ENCODE results near the gene SCN9A. TPM values are rescaled to one million over a fixed set of nuclear protein-coding genes. Genes with fewer than 3 reads are reported as not detected.
"Not testable (repeated sequence)": the region's sequence is repeated elsewhere in the genome, so short reads cannot be mapped to it uniquely, and the experiment has no call there.

SCN9A gene
- polyA plus RNA-seq, 1 donor from 2014 or later, result not detected

DNA sequence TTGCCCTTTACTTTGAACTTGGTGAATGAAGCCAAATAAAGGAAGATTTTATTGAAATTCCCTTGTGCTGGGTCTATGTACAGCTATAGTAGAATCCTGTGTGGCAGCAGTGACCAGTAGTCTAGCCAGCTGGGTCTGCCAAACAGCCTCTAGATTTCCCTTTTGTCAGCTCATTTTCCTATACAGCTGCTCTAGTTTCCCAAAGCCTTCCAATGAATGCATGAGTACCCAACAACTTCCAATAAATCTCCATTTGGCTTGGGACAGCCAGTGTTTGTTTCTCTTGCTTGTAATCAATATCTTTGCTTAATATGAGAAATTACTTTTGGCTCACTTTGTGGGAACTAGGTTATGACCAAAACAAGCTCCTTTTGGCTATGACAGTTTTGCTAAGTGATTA lies 43.6 kb downstream of the SCN9A start:
- Mint-ChIP-seq H3K4me1 (no peaks in the 10 kb centered on the region), H3K27me3 (no peaks in the 10 kb centered on the region), H3K4me3 (no peak overlapping the region)

DNA sequence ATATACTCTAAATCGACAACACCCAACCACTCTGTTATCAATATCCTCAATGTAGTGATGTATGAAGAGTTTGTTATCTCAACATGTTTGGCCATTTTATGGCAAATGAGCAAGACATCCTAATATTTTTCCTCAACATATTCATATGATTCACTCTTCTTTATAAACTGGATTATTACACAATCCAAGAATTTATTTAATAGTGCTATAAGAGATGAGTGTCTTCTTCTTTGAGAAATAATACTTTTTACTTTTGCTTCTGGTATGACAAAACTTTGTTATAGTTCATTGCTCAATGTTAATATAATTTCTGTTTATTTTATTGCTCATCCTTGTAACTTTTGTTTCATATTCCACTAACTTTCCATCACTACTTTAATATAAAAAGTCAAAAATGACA lies 44.3 kb downstream of the SCN9A start:
- no peaks in the 10 kb centered on the region for H3K36me3 Mint-ChIP-seq
- H3K27me3 Mint-ChIP-seq, result no peaks in the 10 kb centered on the region
- no peak overlapping the region for H3K4me3 Mint-ChIP-seq
- no peak overlapping the region for H3K27ac Mint-ChIP-seq
- peaks cover 0 to 1% (median 0%) of the 10 kb centered on the region in 3 donors for H3K9me3 Mint-ChIP-seq
- H3K4me1 Mint-ChIP-seq, result no peaks in the 10 kb centered on the region

More for the DNA sequence above, 43.6 kb downstream of the SCN9A start:
- Mint-ChIP-seq H3K9me3 (peaks cover 0 to 1% (median 0%) of the 10 kb centered on the region in 3 donors), H3K36me3 (no peaks in the 10 kb centered on the region), H3K27ac (no peak overlapping the region)

DNA sequence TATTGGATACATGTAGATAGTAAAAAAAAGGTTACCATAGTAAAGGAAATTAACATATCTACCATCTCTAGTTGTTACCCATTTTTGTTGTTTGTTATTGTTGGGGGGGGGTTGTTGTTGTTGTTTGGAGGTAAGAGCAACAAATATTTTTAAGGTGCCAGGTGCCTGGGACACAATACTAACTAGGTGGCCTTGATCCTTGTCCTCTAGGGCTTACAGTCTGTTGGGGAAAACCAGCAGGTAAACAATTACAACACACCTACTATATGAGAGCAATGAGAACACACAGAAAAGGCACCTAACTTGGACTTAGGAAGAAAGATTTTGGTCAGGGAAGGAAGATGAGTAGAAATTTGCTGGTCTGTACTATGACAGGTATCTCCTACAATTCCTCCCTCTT lies 46.3 kb downstream of the SCN9A start:
- Mint-ChIP-seq H3K27ac (no peak overlapping the region), H3K4me1 (no peaks in the 10 kb centered on the region), H3K27me3 (no peaks in the 10 kb centered on the region), H3K4me3 (no peak overlapping the region), H3K36me3 (no peaks in the 10 kb centered on the region), H3K9me3 (peaks cover 0 to 4% (median 0%) of the 10 kb centered on the region in 3 donors)

DNA sequence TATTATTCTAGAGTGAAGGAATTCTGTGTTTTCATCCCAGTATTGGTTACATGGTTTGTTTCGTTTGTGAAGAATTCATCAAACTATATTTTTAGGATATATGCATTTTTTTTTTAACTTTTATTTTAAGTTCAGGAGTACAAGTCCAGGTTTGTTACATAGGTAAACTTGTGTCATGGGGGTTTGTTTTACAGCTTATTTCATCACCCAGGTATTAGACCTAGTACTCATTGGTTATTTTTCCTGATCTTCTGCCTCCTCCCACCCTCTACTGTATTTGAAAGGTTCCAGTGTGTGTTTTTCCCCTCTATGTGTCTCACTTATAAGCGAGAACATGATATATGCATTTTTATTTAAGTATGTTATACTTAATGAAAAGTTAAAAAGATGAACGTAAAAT lies 47.6 kb downstream of the SCN9A start:
- no peak overlapping the region for H3K4me3 Mint-ChIP-seq
- peaks cover 0 to 4% (median 0%) of the 10 kb centered on the region in 3 donors for H3K9me3 Mint-ChIP-seq
- H3K27ac Mint-ChIP-seq, result no peak overlapping the region
- no peaks in the 10 kb centered on the region for H3K27me3 Mint-ChIP-seq
- H3K4me1 Mint-ChIP-seq, result no peaks in the 10 kb centered on the region
- H3K36me3 Mint-ChIP-seq, result no peaks in the 10 kb centered on the region

DNA sequence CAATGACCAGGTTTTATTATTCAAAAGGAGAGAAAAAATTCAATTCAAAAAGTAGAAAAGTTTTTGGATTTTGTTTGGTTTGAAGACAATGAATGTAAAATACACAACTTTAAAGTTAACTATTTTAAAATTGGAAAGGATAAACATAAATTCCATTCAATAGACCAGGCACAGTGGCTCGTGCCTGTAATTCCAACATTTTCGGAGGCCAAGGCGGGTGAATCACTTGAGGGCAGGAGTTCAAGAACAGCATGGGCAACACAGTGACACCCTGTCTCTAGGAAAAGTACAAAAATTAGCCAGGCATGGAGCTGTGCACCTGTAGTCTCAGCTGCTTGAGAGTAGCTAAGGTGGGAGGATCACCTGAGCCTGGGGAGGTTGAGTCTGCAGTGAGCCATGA lies 54.7 kb downstream of the SCN9A start:
- no peaks in the 10 kb centered on the region for H3K4me1 Mint-ChIP-seq
- no peak overlapping the region for H3K27ac Mint-ChIP-seq
- H3K9me3 Mint-ChIP-seq, result peaks cover 0 to 2% (median 0%) of the 10 kb centered on the region in 3 donors
- no peaks in the 10 kb centered on the region for H3K27me3 Mint-ChIP-seq
- no peak overlapping the region for H3K4me3 Mint-ChIP-seq
- no peaks in the 10 kb centered on the region for H3K36me3 Mint-ChIP-seq

DNA sequence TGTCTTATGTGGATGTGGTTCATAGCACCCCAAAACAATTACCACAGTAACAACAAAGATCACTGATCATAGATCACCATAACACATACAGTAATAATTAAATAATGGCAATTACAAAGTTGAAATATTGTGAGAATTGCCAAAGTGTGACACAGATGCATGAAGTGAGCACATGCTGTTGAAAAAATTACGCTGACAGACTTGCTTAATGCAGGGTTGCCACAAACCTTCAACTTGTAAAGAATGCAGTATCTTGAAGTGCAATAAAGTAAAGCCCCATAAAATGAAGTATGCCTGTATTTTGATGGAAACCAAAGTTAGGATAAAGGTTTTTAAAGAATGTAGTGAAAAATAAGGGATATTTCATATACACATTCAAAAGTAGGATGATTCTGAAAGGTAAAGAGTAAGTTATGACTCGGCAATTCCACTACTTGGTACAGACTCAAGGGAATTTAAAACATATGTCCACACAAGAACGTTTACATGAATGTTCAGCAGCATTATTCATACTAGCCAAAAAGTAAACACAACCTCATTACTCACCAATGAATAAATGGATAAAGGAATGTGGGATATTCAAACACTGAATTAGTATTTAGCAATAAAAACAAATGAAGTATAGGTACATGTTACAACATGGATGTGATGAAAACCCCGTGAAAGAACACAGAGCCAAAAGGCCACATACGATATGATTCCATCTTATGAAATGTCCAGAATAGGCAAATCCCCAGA lies 61.6 kb downstream of the SCN9A start:
- H3K27ac Mint-ChIP-seq, result no peak overlapping the region
- H3K36me3 Mint-ChIP-seq, result no peaks in the 10 kb centered on the region

DNA sequence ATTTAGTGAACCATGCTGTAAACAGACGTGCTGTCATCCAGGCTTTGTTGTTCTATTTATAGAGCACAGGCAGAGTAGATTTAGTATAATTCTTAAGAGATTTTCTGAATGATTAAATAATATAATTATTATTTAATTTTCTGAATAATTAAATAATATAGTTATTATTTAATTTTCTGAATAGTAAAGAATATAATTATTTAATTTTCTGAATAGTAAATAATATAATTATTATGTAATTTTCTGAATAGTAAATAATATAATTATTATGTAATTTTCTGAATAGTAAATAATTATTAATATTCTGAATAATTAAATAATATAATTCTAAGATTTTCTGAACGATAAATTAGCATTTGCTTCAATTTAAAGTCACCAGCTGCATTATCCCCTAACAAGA lies 62.9 kb downstream of the SCN9A start:
- not testable (repeated sequence) for H3K27ac Mint-ChIP-seq, H3K4me1 Mint-ChIP-seq, H3K36me3 Mint-ChIP-seq, H3K27me3 Mint-ChIP-seq, H3K9me3 Mint-ChIP-seq, H3K4me3 Mint-ChIP-seq

More for the DNA sequence above, 61.6 kb downstream of the SCN9A start:
- H3K27me3 Mint-ChIP-seq, result no peaks in the 10 kb centered on the region
- H3K4me3 Mint-ChIP-seq, result no peak overlapping the region
- H3K9me3 Mint-ChIP-seq, result peaks cover 0 to 1% (median 0%) of the 10 kb centered on the region in 3 donors
- H3K4me1 Mint-ChIP-seq, result no peaks in the 10 kb centered on the region

DNA sequence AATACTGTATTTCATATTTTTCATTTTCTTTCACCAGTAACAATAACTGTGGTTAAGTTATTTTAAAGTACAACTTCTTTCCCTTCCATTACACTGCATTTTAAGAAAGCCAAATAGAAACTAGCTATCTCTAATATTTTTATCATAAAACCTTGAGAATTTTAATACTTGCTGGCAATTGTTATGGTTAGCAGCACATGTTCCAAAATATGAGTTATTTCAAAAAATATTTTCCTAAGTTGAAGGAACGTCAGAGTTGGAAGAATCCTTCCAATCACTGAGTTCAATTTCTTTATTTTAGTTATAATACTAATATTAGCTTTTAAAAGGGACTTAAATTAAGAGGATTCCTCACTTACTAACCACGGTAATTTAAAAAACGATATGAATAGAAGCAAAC lies 68.4 kb downstream of the SCN9A start:
- Mint-ChIP-seq H3K9me3 (peaks cover 0 to 2% (median 0%) of the 10 kb centered on the region in 3 donors), H3K27me3 (no peaks in the 10 kb centered on the region), H3K4me1 (no peaks in the 10 kb centered on the region), H3K4me3 (no peak overlapping the region), H3K27ac (no peak overlapping the region), H3K36me3 (no peaks in the 10 kb centered on the region)

DNA sequence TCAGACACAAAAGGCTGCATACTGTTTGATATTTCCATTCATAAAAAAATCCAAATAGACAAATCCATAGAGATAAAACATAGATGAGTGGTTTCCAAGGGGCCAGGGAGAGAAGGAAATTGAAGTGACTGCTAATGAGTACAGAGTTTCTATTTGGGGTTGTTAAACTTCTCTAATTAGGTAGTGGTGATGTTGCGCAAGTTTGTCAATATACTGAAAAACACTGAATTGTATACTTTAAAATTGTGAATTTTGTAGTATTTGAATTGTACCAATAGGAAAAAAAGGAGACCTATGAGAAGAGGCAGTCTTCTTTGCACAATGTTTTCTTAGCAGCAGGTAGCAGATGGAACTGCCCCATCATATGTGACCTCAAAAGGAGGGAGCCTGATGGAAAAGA lies 71.1 kb downstream of the SCN9A start:
- Mint-ChIP-seq H3K4me1 (no peaks in the 10 kb centered on the region), H3K9me3 (peaks cover 0 to 2% (median 0%) of the 10 kb centered on the region in 3 donors), H3K27ac (no peak overlapping the region), H3K36me3 (no peaks in the 10 kb centered on the region), H3K27me3 (no peaks in the 10 kb centered on the region), H3K4me3 (no peak overlapping the region)

DNA sequence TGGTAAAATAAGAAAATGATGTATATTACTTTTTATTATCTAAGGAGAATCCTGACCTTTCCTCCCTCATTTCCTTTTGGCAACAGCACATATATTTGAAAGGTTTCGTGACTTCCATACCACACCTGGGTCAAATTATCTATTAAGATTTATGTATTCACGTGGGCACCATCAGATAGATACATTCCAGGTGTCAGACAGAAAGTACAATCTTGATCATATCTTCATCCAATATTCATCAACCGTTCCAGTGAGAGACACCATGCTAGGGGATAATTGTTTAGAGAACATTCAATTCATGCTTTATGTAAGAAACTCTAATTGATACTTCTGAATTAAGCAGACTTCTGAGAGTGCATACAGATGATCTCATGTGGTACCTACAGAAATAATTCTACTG lies 73.7 kb downstream of the SCN9A start:
- no peaks in the 10 kb centered on the region for H3K36me3 Mint-ChIP-seq
- H3K4me3 Mint-ChIP-seq, result no peak overlapping the region
- H3K27me3 Mint-ChIP-seq, result no peaks in the 10 kb centered on the region
- no peak overlapping the region for H3K27ac Mint-ChIP-seq
- H3K9me3 Mint-ChIP-seq, result no peaks in the 10 kb centered on the region
- no peaks in the 10 kb centered on the region for H3K4me1 Mint-ChIP-seq

DNA sequence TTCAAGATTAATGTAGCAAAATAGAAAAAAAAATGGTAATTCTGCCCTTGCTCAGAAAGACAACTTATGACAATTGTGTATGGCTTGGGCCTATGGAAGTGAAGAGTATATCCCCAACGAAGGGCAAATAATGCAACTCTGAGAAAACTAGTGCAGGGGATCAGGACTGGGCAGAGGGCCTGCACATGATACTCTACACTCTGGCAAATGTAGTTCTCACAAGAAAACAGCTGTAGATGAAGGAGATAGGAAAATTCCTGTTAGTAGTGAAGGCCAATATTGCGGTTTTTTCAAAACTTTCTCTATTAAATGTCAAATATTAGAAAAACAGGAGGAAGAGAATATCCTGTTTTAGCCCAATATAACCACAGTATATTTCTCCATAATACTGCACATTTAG lies 77.8 kb downstream of the SCN9A start:
- Mint-ChIP-seq H3K27me3 (no peaks in the 10 kb centered on the region), H3K9me3 (no peaks in the 10 kb centered on the region)

DNA sequence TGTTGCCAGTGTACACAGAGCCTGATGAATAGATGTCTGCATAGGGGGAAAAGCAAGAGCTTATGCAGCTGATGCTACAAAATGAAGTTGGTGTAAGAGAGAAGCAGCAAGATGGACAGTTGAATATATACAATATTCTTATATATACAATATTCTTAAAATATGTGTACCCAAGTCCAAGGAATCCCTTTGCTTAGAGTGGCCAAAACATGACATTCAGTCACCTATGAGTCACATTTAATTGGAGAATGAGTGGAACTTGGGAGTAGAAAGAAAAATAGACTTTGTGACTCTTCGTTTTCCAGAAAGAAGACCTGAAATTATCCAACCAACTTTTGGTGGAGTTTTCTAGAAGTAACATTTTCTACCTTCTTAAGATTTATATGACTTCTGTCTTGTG lies 81.8 kb downstream of the SCN9A start:
- H3K27me3 Mint-ChIP-seq, result no peaks in the 10 kb centered on the region
- H3K4me1 Mint-ChIP-seq, result no peaks in the 10 kb centered on the region
- H3K4me3 Mint-ChIP-seq, result no peak overlapping the region
- H3K27ac Mint-ChIP-seq, result no peak overlapping the region
- no peaks in the 10 kb centered on the region for H3K36me3 Mint-ChIP-seq
- peaks cover 0 to 4% (median 0%) of the 10 kb centered on the region in 3 donors for H3K9me3 Mint-ChIP-seq

More for the DNA sequence above, 77.8 kb downstream of the SCN9A start:
- no peak overlapping the region for H3K4me3 Mint-ChIP-seq
- no peak overlapping the region for H3K27ac Mint-ChIP-seq
- no peaks in the 10 kb centered on the region for H3K4me1 Mint-ChIP-seq
- H3K36me3 Mint-ChIP-seq, result no peaks in the 10 kb centered on the region

DNA sequence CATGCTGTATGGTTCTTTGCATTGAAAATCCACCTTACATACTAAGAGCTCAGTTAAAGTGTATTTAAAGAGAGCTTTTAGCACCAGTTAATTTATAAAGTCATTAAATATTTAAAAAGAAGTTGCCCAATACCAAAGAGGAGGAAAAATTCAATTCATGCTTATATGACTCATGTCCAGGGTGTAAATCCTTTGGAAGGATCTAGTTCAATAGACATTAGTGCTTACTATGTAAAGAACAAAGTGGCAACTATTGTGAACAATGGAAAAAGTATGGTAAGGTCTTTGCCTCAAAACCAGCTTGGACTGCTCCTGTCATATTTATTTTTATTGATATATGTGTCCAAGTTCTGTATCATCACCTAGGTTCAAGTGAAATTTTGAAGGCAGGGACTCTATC lies 90.5 kb downstream of the SCN9A start:
- no peaks in the 10 kb centered on the region for H3K27me3 Mint-ChIP-seq
- no peak overlapping the region for H3K4me3 Mint-ChIP-seq
- no peak overlapping the region for H3K27ac Mint-ChIP-seq
- H3K36me3 Mint-ChIP-seq, result no peaks in the 10 kb centered on the region
- H3K4me1 Mint-ChIP-seq, result no peaks in the 10 kb centered on the region
- peaks cover 0 to 4% (median 4%) of the 10 kb centered on the region in 3 donors for H3K9me3 Mint-ChIP-seq

DNA sequence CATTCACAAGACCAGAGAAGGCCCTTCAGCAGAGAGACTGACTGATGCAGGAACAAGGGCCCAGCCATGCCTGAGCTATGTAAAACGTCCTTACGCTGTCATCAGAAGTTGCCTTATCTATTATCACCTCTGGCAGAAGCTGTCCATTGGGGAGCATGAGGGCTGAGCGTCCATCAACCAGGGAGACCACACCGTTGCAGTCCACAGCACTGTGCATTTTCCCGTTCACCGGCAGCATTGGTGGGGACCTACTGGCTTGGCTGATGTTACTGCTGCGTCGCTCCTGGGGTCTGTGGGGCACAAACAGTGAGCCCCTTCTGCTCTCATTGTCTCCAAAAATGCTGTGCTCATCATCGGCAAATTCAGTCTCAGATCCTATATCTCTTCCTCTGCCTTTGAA lies 91.4 kb downstream of the SCN9A start:
- Mint-ChIP-seq H3K9me3 (peaks cover 0 to 4% (median 2%) of the 10 kb centered on the region in 3 donors), H3K4me1 (no peaks in the 10 kb centered on the region), H3K4me3 (no peak overlapping the region), H3K27ac (no peak overlapping the region), H3K36me3 (no peaks in the 10 kb centered on the region), H3K27me3 (no peaks in the 10 kb centered on the region)

DNA sequence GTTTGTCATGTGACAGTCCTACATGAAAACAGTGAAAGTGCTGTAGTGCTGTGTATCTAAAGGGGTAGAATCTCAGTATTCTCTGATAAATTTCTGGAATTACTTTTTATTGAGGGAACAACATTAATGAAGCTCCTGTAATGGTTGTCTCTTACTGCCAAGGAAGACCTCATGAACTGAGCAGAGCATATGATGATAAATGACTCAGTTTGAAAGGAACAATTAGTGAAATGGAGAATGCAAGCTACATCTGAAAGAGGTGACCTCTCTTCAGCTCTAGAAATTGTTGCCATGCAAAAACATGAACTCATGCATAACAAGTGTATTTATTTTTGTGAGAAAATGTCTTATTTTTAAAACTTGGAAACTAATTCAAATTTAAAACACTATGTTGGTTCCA lies 93.6 kb downstream of the SCN9A start:
- no peaks in the 10 kb centered on the region for H3K4me1 Mint-ChIP-seq
- no peaks in the 10 kb centered on the region for H3K36me3 Mint-ChIP-seq
- no peak overlapping the region for H3K4me3 Mint-ChIP-seq

DNA sequence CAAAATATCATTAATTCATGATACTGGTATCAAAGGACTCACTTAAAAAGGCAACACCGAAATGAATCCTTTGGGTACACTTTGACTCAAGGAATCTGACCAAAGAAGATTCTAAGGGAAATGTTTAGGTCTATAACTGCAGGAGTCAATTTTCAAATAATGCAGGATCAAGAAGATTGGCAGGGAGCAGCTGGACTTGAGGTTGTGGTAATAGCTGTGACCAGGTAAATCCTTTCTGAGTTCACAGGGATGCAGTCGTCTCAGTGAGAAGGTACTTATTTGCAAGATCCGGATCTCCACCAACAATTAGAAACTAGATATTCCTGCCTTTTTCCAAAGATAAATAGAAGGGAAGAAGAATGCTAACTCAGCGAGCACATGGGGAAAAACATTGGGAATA lies 96.9 kb downstream of the SCN9A start:
- peaks cover 0 to 4% (median 0%) of the 10 kb centered on the region in 3 donors for H3K9me3 Mint-ChIP-seq
- H3K36me3 Mint-ChIP-seq, result no peaks in the 10 kb centered on the region
- H3K4me3 Mint-ChIP-seq, result no peak overlapping the region
- no peaks in the 10 kb centered on the region for H3K4me1 Mint-ChIP-seq
- no peak overlapping the region for H3K27ac Mint-ChIP-seq
- H3K27me3 Mint-ChIP-seq, result no peaks in the 10 kb centered on the region

More for the DNA sequence above, 93.6 kb downstream of the SCN9A start:
- peaks cover 0 to 4% (median 2%) of the 10 kb centered on the region in 3 donors for H3K9me3 Mint-ChIP-seq
- no peaks in the 10 kb centered on the region for H3K27me3 Mint-ChIP-seq
- no peak overlapping the region for H3K27ac Mint-ChIP-seq
